K562 (cell line): Measurements from ENCODE around the gene THAP11.

Experiments used
- FOXO4 ChIP-seq: fragments of 450-650 bp; formaldehyde crosslinking; IDR thresholded peaks from 2 replicates; pipeline ENCODE4 v1.4.0; 2020; ENCODE audit warnings: mild to moderate bottlenecking, moderate library complexity
- JUNB ChIP-seq: fragments of 450-650 bp; formaldehyde crosslinking; conservative IDR thresholded peaks from 2 replicates; pipeline ENCODE4 v1.4.0; 2020; ENCODE audit warnings: mild to moderate bottlenecking
- NFE2L1 ChIP-seq: fragments of 450-650 bp; IDR thresholded peaks from 2 replicates; pipeline ENCODE4 v1.6.1; 2016; ENCODE audit warnings: missing genetic modification characterization, low read depth, mild to moderate bottlenecking, missing compliant biosample characterization, moderate library complexity, borderline replicate concordance
- NRF1 ChIP-seq, 2 experiments: fragments of 450-650 bp; IDR thresholded peaks in 1 of 2; conservative IDR thresholded peaks in 1 of 2; 2 replicates each; pipeline ENCODE4 v1.6.1; 2014; ENCODE audit warnings: mild to moderate bottlenecking in 2 of 2
- POLR2B ChIP-seq: fragments of 450-650 bp; IDR thresholded peaks from 2 replicates; pipeline ENCODE4 v1.6.1; 2018; ENCODE audit warnings: low read depth; ENCODE audit not compliant: partially characterized antibody
- RFX5 ChIP-seq: IDR thresholded peaks from 2 replicates; pipeline ENCODE4 v1.6.1; 2011; ENCODE audit warnings: low read depth, mild to moderate bottlenecking, improper control_type of control experiment, low read length
- USF2 ChIP-seq: sonication (generic); formaldehyde crosslinking; IDR thresholded peaks from 2 replicates; pipeline ENCODE4 v1.5.0; 2020; ENCODE audit warnings: missing genetic modification reagents
- ZBTB34 ChIP-seq: fragments of 250-450 bp; sonication (Bioruptor Pico); IDR thresholded peaks from 2 replicates; pipeline ENCODE4 v1.8.0; 2021; ENCODE audit warnings: mild to moderate bottlenecking, moderate library complexity

- no peak for TF ChIP-seq NFE2L1 (tag)
- TF ChIP-seq JUNB, result no peak
- TF ChIP-seq POLR2B, result no peak
- TF ChIP-seq RFX5, result no peak
- no peak for TF ChIP-seq NRF1 (conservative IDR thresholded peaks at IDR 0.05 in 1 of 2, IDR thresholded peaks at IDR 0.05 in 1 of 2)
- no peak for TF ChIP-seq USF2 (CRISPR knock-in tag)
- TF ChIP-seq FOXO4 (CRISPR knock-in tag), result no peak
- TF ChIP-seq ZBTB34 (CRISPR knock-in tag), result no peak
Observed at GRCh38 chr16:67803894-67804293, 38.2 kb upstream of the THAP11 start.
